Activated CD8-positive, alpha-beta memory T cell treated with anti-CD3 and anti-CD28 coated beads for 1 hour (primary cell): ENCODE data around the gene TMEM234.
"Not testable (repeated sequence)": the region's sequence is repeated elsewhere in the genome, so short reads cannot be mapped to it uniquely, and the experiment has no call there.

Experiments
- DNase-seq, 2 donors: peaks; one replicate each; pipeline ENCODE4 v3.0.0-alpha.2; 2020; ENCODE audit warnings: low read depth in 1 of 2; ENCODE audit errors: extremely low read depth in 1 of 2

The TMEM234 gene

GRCh38 chr1:32221980-32222755 lies at the start of gene TMEM234, which contains the start of gene EIF3I:
TMEM234 (minus strand) TSS chr1:32222353; CDS start chr1:32222322, 31 bp downstream.
EIF3I (plus strand) TSS chr1:32222407; CDS start chr1:32222442, 35 bp downstream.
- DNase-seq: peak; percentile 82 to 83

GRCh38 chr1:32269744-32270143 lies 47.6 kb upstream of the TMEM234 start:
- no peak for DNase-seq

- DNase-seq: no peak
Observed at GRCh38 chr1:32266921-32267591, 44.9 kb upstream of the TMEM234 start.

DNA sequence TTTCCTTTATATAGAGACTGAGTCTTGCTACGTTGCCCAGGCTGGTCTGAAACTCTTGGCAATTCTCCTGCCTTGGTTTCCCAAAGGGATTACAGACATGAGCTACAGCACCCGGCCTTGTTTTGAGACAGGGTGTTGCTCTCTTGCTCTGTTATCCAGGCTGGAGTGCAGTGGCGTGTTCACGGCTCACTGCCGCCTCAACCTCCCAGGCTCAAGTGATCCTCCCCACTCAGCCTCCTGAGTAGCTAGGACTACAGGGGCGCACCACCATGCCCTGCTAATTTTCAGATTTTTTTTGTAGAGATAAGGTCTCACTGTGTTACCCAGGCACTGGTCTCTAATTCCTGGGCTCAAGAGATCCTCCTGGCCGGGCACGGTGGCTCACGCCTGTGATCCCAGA lies 43.7 kb upstream of the TMEM234 start:
- no peak for DNase-seq

DNA sequence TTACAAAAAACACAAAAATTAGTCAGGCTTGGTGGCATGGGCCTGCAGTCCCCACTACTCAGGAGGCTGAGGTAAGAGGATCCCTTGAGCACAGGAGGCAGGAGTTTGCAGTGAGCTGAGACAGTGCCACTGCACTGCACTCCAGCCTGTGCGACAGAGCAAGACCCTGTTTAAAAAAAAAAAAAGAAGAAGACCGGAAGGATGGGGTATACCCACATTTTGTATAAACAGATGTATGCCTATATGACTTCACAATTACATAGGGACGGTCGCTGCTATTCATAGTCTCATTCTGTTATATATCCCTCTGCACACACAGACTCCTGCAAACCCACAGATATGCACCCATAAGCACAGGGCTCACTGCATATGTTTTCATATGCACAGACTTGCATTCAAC lies 41.6 kb upstream of the TMEM234 start:
- no peak for DNase-seq

GRCh38 chr1:32263236-32263593 lies 41.1 kb upstream of the TMEM234 start:
- not testable (repeated sequence) for DNase-seq

DNA sequence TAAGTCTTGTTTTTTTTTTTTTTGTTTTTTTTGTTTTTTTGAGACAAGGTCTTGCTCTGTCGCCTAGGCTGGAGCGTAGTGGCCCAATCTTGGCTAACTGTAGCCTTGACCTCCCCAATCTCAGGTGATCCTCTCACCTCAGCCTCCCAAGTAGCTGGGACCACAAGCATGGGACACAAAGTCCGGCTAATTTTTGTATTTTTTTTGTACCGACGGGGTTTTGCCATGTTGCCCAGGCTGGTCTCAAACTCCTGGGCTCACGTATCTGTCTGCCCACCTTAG lies 35.0 kb upstream of the TMEM234 start:
- DNase-seq: no peak

DNA sequence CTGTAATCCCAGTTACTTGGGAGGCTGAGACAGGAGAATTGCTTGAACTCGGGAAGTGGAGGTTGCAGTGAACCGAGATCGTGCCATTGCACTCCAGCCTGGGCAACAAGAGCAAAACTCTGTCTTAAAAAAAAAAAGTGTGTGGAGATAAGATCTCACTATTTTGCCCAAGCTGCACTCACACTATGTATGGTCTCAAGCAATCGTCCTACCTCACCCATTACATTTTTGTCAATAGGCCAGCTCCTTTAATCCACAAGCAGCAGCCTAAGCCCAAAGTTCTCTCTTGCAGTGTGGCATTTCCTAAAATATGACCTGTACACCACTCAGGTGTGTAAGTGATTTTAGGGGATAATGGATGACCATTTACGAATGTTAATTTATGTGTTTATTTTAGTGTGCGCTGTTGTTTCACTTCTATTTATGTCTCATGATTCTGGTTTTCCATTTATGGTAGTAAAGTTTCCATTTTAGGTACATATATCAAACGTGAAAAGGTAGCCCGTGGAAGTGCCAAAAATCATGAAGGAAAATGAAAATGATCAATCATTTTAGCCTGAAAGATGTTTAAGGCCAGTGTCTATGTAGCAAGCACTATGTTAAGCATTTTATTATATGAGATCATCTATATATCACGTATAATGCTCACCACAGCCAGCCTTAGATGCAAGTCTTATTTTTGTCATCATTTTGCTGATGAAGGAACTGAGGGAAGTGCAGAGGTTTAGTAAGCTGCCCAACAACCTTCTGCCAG lies 34.5 kb upstream of the TMEM234 start:
- DNase-seq: no peak

DNA sequence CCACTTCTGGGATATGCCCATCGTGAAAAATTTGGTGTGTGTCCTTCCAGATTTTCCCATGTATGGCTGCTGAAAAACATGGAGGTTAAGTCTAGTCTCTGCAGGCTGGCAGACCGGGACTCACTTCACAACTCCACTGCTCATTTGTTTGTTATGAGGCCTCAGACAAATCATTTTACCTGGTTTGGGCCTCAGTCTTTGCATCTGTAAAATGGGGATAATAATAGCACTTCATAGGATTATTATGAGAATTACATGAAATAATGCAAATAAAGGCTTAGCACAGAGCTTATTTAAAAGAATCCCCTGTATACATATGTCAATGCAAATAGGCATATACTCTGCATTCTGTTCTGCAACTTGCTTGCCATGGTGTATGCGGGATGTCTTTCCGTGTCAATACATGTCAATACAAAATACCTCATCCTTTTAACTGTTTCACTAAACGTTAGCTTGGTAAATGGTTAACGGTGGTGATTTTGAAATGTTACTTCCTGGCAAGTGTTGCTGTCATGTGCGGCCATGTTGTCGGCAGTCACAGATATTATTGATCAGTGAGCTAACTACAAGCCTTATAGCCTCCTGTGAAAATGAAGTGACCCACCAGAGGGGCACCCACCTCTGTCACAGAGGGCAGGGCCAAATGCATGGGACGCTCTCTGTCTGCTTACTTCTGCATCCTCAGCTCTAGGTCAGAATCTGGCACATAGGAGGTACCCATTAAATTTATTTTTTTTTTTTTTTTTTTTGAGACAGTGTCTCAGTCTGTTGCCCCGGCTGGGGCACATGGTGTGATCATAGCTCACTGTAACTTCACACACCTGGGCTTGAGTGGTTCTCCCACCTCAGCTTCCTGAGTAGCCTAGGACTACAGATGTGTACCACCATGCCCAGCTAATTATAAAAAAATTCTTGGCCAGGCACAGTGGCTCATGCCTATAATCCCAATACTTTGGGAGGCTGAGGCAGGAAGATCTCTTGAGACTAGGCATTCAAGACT lies 33.2 kb upstream of the TMEM234 start:
- no peak for DNase-seq

DNA sequence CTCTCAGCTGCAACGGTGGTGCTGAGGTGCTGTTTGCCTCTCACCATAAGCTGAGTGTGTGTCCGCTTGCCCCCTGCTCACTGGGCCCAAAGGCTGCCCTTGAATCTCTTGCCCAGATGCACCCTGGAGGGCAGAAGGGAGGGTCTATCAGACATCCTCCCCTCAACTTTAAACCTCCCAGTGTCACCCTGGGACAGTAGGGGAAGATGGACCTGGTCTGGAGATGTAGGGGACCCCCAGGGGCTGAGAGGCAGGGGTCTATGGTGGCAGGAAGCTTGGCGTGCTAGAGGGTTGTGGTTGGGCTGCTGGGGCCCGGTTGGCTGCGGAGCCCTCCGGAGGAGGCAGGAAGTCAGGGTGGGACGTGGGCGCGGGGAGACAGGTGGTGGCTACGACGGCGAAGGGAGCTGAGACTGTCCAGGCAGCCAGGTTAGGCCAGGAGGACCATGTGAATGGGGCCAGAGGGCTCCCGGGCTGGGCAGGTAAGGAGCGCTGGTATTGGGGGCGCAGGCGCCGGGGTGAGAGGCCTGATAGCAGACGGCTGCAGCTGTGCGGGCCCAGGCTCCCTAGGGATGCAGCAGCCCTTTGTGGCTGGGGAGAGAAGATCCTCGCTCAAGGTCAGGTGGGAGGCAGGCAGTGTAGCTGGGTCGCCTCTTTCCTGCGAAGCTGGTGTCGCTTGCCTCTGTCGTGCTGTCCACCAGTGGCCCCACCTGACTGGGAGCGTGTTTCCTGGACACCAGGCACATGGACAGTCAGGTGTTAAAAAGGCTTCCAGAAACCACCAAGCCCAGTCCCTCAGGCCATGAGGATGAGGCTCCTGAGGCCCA lies 29.0 kb upstream of the TMEM234 start, which contains the start of gene LCK:
Gene LCK, plus strand, starts transcription at position 373 of the 824 bp plus-strand sequence. CDS start 23,065 bp downstream, outside the sequence.
- peak in 1 of 2 donors; percentile 42 for DNase-seq

GRCh38 chr1:32249831-32250525 lies 27.8 kb upstream of the TMEM234 start:
- peak; percentile 57 to 68 for DNase-seq

- peak in 1 of 2 donors; percentile 61 for DNase-seq
Observed at GRCh38 chr1:32247983-32248889, 26.1 kb upstream of the TMEM234 start.

GRCh38 chr1:32247452-32247851 lies 25.3 kb upstream of the TMEM234 start:
- no peak for DNase-seq

DNA sequence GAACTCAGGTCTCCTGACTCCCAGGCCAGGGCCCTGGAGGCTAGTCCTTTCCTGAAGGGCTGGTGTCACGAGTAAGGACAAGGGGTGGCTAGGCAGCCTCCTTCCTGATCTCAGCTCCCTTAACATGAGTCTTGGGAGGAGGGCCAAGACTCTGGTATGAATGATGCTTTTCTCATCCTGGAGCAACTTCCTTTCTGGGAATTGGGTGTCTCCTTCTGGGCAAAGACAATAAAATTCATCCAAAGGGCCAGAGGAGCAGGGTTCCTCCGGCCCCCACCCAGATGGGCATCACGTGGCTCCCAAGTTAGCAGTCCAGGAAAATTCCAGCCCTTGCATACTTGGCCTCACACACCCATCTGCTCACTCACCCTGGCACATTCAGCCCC lies 24.7 kb upstream of the TMEM234 start, which contains the start of gene FAM167B:
Gene FAM167B, plus strand, starts transcription at position 335 of the 386 bp plus-strand sequence. CDS start 200 bp downstream, outside the sequence.
- DNase-seq: no peak

- no peak for DNase-seq
Observed at GRCh38 chr1:32242341-32242851, 20.2 kb upstream of the TMEM234 start.

GRCh38 chr1:32241001-32241763 lies 19.0 kb upstream of the TMEM234 start:
- no peak for DNase-seq
